ENCODE measurements around the gene CXCL16. TPM values are rescaled to one million over a fixed set of nuclear protein-coding genes. Genes with fewer than 3 reads are reported as not detected.
"Not testable (repeated sequence)": the region's sequence is repeated elsewhere in the genome, so short reads cannot be mapped to it uniquely, and the experiment has no call there.

CXCL16 gene
- total RNA-seq, 1 donor: 11.2 TPM

DNA sequence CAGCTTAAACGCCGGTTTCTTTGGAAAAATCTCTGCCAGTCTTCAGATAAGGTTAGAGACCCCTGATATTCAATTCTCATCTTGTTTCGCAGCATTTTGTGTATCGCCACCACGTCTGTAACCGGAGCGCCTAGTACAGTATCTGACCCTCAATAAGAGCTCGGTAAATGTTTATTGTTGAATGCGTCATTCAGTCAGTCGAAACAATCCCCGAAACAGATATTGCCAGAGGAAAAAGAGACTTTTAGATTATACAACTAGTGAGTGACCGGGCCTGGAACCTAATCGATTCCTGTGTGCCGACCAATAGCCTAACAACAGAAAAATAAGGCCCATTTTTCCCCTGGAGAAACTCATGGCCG, 36.4 kb downstream of the CXCL16 start:
- peak; percentile 79 for DNase-seq (ENCODE audit: insufficient read length, low spot score, missing footprints)
- peak overlapping the region; percentile 99 for H2AFZ ChIP-seq (ENCODE audit: low read length)
- no peaks in the 10 kb centered on the region for H3K9me3 ChIP-seq (ENCODE audit: low read depth, low read length)
- peaks cover 13% of the 10 kb centered on the region for H3K4me1 ChIP-seq (ENCODE audit: insufficient read depth, low read length)
- H3K27me3 ChIP-seq (ENCODE audit: insufficient read depth, low read length): no peaks in the 10 kb centered on the region
- no peaks in the 10 kb centered on the region for H4K20me1 ChIP-seq (ENCODE audit: insufficient read depth, low read length)
- peaks cover 49% of the 10 kb centered on the region for H3K79me2 ChIP-seq (ENCODE audit: insufficient read depth, low read length)
- peak overlapping the region; percentile 98 for H3K4me2 ChIP-seq (ENCODE audit: insufficient read depth, low read length)
- peak overlapping the region; percentile 85 for H3K27ac ChIP-seq (ENCODE audit: low read depth, low read length)
- H3K4me3 ChIP-seq (ENCODE audit: insufficient read depth, low read length): peak overlapping the region; percentile 100
- TF ChIP-seq, protein P1, sequence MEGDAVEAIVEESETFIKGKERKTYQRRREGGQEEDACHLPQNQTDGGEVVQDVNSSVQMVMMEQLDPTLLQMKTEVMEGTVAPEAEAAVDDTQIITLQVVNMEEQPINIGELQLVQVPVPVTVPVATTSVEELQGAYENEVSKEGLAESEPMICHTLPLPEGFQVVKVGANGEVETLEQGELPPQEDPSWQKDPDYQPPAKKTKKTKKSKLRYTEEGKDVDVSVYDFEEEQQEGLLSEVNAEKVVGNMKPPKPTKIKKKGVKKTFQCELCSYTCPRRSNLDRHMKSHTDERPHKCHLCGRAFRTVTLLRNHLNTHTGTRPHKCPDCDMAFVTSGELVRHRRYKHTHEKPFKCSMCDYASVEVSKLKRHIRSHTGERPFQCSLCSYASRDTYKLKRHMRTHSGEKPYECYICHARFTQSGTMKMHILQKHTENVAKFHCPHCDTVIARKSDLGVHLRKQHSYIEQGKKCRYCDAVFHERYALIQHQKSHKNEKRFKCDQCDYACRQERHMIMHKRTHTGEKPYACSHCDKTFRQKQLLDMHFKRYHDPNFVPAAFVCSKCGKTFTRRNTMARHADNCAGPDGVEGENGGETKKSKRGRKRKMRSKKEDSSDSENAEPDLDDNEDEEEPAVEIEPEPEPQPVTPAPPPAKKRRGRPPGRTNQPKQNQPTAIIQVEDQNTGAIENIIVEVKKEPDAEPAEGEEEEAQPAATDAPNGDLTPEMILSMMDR (IDR thresholded peaks at IDR 0.05; ENCODE audit: extremely low read depth, low read depth, low read length): no peak
- H3K36me3 ChIP-seq (ENCODE audit: insufficient read depth, low read length): no peaks in the 10 kb centered on the region

DNA sequence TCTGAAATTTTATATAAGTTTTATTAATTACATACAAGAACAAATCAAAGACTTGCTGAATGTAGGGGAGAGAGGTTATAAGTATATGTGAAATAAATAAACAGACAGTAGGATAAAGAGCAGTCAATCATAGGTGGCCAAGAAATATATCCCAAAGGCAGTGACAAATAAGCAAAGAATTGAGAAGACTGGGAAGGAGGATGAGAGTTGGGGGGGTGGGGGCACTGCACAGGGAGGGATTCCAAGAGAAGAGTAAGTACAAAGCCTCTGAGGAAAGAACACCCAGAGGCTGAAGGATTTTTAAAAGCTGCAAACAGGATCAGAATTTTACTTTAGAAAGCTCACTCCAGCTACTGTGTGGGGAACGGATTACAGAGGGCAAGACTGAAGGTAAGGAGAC, 38.6 kb downstream of the CXCL16 start:
- H2AFZ ChIP-seq (ENCODE audit: low read length): no peak overlapping the region
- peaks cover 6% of the 10 kb centered on the region for H4K20me1 ChIP-seq (ENCODE audit: insufficient read depth, low read length)
- H3K27me3 ChIP-seq (ENCODE audit: insufficient read depth, low read length): no peaks in the 10 kb centered on the region
- peaks cover 13% of the 10 kb centered on the region for H3K4me1 ChIP-seq (ENCODE audit: insufficient read depth, low read length)
- peaks cover 69% of the 10 kb centered on the region for H3K79me2 ChIP-seq (ENCODE audit: insufficient read depth, low read length)
- H3K36me3 ChIP-seq (ENCODE audit: insufficient read depth, low read length): no peaks in the 10 kb centered on the region
- no peak for DNase-seq (ENCODE audit: insufficient read length, low spot score, missing footprints)
- no peak overlapping the region for H3K27ac ChIP-seq (ENCODE audit: low read depth, low read length)
- H3K4me2 ChIP-seq (ENCODE audit: insufficient read depth, low read length): no peak overlapping the region
- H3K9me3 ChIP-seq (ENCODE audit: low read depth, low read length): no peaks in the 10 kb centered on the region
- TF ChIP-seq, protein P1 (IDR thresholded peaks at IDR 0.05; ENCODE audit: extremely low read depth, low read depth, low read length): no peak
- H3K4me3 ChIP-seq (ENCODE audit: insufficient read depth, low read length): no peak overlapping the region

DNA sequence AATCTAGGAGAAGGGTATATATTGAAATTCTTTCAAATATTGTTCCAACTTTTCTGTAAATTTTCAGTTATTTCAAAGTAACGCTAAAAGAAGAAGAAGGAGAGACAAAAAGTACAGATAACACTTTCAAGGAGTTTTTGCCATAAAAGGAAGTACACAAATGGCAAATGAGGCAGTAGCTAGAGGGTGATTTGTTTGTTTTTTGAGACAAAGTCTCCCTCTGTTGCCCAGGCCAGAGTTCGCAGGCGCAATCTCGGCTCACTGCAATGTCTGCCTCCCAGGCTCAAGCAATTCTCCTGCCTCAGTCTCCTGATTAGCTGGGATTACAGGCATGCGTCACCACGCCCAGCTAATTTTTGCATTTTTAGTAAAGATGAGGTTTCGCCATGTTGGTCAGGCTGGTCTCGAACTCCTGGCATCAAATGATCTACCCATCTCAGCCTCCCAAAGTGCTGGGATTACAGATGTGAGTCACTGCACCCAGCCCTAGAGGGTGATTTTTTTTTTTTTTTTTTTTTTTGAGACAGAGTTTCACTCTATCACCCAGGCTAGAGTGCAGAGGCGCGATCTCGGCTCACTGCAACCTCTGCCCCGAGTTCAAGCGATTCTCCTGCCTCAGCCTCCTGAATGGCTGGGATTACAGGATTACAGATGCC, 40.2 kb downstream of the CXCL16 start:
- H3K4me3 ChIP-seq (ENCODE audit: insufficient read depth, low read length); H3K9me3 ChIP-seq (ENCODE audit: low read depth, low read length); H3K27me3 ChIP-seq (ENCODE audit: insufficient read depth, low read length); H3K36me3 ChIP-seq (ENCODE audit: insufficient read depth, low read length); H2AFZ ChIP-seq (ENCODE audit: low read length); H3K4me2 ChIP-seq (ENCODE audit: insufficient read depth, low read length); DNase-seq (ENCODE audit: insufficient read length, low spot score, missing footprints); H3K27ac ChIP-seq (ENCODE audit: low read depth, low read length); H4K20me1 ChIP-seq (ENCODE audit: insufficient read depth, low read length): not testable (repeated sequence)
- H3K79me2 ChIP-seq (ENCODE audit: insufficient read depth, low read length): peaks cover 74% of the 10 kb centered on the region
- peaks cover 13% of the 10 kb centered on the region for H3K4me1 ChIP-seq (ENCODE audit: insufficient read depth, low read length)

DNA sequence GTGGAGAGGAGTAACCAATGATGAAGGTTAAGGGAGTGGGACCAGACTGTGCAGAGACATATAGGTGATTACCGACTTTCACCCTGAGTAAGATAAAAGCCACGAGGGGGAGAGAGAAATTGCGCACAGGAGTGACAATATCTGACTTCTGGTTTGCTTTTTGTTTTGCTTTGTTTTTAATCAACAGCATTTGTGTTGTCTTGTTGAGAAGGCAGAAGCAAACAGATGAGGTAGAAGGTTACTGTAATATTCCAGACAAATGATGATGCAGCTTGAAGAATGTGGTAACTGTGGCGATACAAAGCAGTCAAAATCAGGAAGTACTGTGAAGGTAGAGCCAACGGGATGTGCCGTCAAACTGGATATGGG, 43.3 kb downstream of the CXCL16 start:
- no peaks in the 10 kb centered on the region for H3K27me3 ChIP-seq (ENCODE audit: insufficient read depth, low read length)
- H3K4me3 ChIP-seq (ENCODE audit: insufficient read depth, low read length): no peak overlapping the region
- DNase-seq (ENCODE audit: insufficient read length, low spot score, missing footprints): no peak
- no peak overlapping the region for H3K27ac ChIP-seq (ENCODE audit: low read depth, low read length)
- peaks cover 2% of the 10 kb centered on the region for H3K4me1 ChIP-seq (ENCODE audit: insufficient read depth, low read length)
- H4K20me1 ChIP-seq (ENCODE audit: insufficient read depth, low read length): peaks cover 20% of the 10 kb centered on the region
- H3K36me3 ChIP-seq (ENCODE audit: insufficient read depth, low read length): peaks cover 5% of the 10 kb centered on the region
- no peak overlapping the region for H3K4me2 ChIP-seq (ENCODE audit: insufficient read depth, low read length)
- TF ChIP-seq, protein P1 (IDR thresholded peaks at IDR 0.05; ENCODE audit: extremely low read depth, low read depth, low read length): no peak
- no peaks in the 10 kb centered on the region for H3K9me3 ChIP-seq (ENCODE audit: low read depth, low read length)
- no peak overlapping the region for H2AFZ ChIP-seq (ENCODE audit: low read length)
- peaks cover 74% of the 10 kb centered on the region for H3K79me2 ChIP-seq (ENCODE audit: insufficient read depth, low read length)

All from osteoblast (primary cell).